Central memory CD8-positive, alpha-beta T cell (primary cell): ENCODE data around the gene PROM2.

Experiments
- ATAC-seq: fragments of 150-1000 bp; cut with Tn5 transposase; replicated peaks from 2 replicates; pipeline ENCODE4 v1.10.0; 2022; ENCODE audit warnings: mild to moderate bottlenecking, moderate FRiP score, moderate number of reproducible peaks; ENCODE audit not compliant: poor library complexity, severe bottlenecking; ENCODE audit errors: extremely low read depth
- DNase-seq, 2 donors: peaks; one replicate each; pipeline ENCODE4 v3.0.0; 2021; ENCODE audit warnings: low spot score in 2 of 2
- H3K27ac Mint-ChIP-seq: one replicate; pipeline ENCODE4 v1.8.0; 2022; ENCODE audit warnings: low read depth, mild to moderate bottlenecking, moderate library complexity, mixed read lengths
- H3K27me3 Mint-ChIP-seq: one replicate; pipeline ENCODE4 v1.8.0; 2022; ENCODE audit warnings: mixed read lengths
- H3K36me3 Mint-ChIP-seq: one replicate; pipeline ENCODE4 v1.8.0; 2022; ENCODE audit warnings: mild to moderate bottlenecking, moderate library complexity, mixed read lengths; ENCODE audit not compliant: insufficient read depth
- H3K4me1 Mint-ChIP-seq: one replicate; pipeline ENCODE4 v1.8.0; 2022; ENCODE audit warnings: mixed read lengths
- H3K4me3 Mint-ChIP-seq: one replicate; pipeline ENCODE4 v1.8.0; 2022; ENCODE audit warnings: mild to moderate bottlenecking, moderate library complexity, mixed read lengths
- H3K9me3 Mint-ChIP-seq: one replicate; pipeline ENCODE4 v1.8.0; 2022; ENCODE audit warnings: mixed read lengths

The PROM2 gene

GRCh38 chr2:95296880-95297487, 22.7 kb downstream of the PROM2 start, which contains the start of gene KCNIP3:
TSS of gene KCNIP3 (plus strand) at chr2:95297347. CDS start at chr2:95297439, 92 bp downstream.
- Mint-ChIP-seq H3K27me3 (peaks cover 29% of the 10 kb centered on the region), H3K36me3 (no peaks in the 10 kb centered on the region), H3K4me3 (no peak within 1 kb of the TSS), H3K4me1 (peaks cover 5% of the 10 kb centered on the region), H3K9me3 (peaks cover 6% of the 10 kb centered on the region), H3K27ac (no peak within 1 kb of the TSS)
- DNase-seq, result no peak
- no peak for ATAC-seq

- H3K4me1 Mint-ChIP-seq, result peaks cover 5% of the 10 kb centered on the region
- H3K27ac Mint-ChIP-seq, result no peak overlapping the region
- H3K27me3 Mint-ChIP-seq, result peaks cover 29% of the 10 kb centered on the region
- ATAC-seq, result no peak
- no peaks in the 10 kb centered on the region for H3K36me3 Mint-ChIP-seq
- no peak overlapping the region for H3K4me3 Mint-ChIP-seq
- no peak for DNase-seq
- no peaks in the 10 kb centered on the region for H3K9me3 Mint-ChIP-seq
Measured at GRCh38 chr2:95297639-95298395, 23.6 kb downstream of the PROM2 start.

GRCh38 chr2:95298486-95299111, 24.4 kb downstream of the PROM2 start:
- Mint-ChIP-seq H3K4me3 (no peak overlapping the region), H3K27me3 (peaks cover 29% of the 10 kb centered on the region), H3K4me1 (peaks cover 5% of the 10 kb centered on the region), H3K27ac (no peak overlapping the region), H3K9me3 (no peaks in the 10 kb centered on the region), H3K36me3 (no peaks in the 10 kb centered on the region)
- DNase-seq (no peak), ATAC-seq (no peak)

- H3K36me3 Mint-ChIP-seq, result no peaks in the 10 kb centered on the region
- ATAC-seq (no peak), DNase-seq (no peak)
- H3K27ac Mint-ChIP-seq, result no peak overlapping the region
- no peaks in the 10 kb centered on the region for H3K9me3 Mint-ChIP-seq
- peaks cover 5% of the 10 kb centered on the region for H3K4me1 Mint-ChIP-seq
- H3K4me3 Mint-ChIP-seq, result no peak overlapping the region
- H3K27me3 Mint-ChIP-seq, result peaks cover 29% of the 10 kb centered on the region
Measured at GRCh38 chr2:95299961-95300360, 25.7 kb downstream of the PROM2 start.

- peaks cover 5% of the 10 kb centered on the region for H3K4me1 Mint-ChIP-seq
- H3K36me3 Mint-ChIP-seq, result no peaks in the 10 kb centered on the region
- H3K9me3 Mint-ChIP-seq, result no peaks in the 10 kb centered on the region
- no peak overlapping the region for H3K27ac Mint-ChIP-seq
- H3K4me3 Mint-ChIP-seq, result no peak overlapping the region
- DNase-seq, result no peak
- ATAC-seq, result no peak
- H3K27me3 Mint-ChIP-seq, result peaks cover 29% of the 10 kb centered on the region
Measured at GRCh38 chr2:95300450-95300849, 26.2 kb downstream of the PROM2 start.

GRCh38 chr2:95301186-95301585, 26.9 kb downstream of the PROM2 start:
- H3K4me3 Mint-ChIP-seq, result no peak overlapping the region
- H3K36me3 Mint-ChIP-seq, result no peaks in the 10 kb centered on the region
- H3K4me1 Mint-ChIP-seq, result peaks cover 5% of the 10 kb centered on the region
- H3K27me3 Mint-ChIP-seq, result peaks cover 26% of the 10 kb centered on the region
- H3K27ac Mint-ChIP-seq, result no peak overlapping the region
- no peaks in the 10 kb centered on the region for H3K9me3 Mint-ChIP-seq
- ATAC-seq (no peak), DNase-seq (no peak)

GRCh38 chr2:95301876-95302641, 27.8 kb downstream of the PROM2 start:
- no peak overlapping the region for H3K27ac Mint-ChIP-seq
- H3K9me3 Mint-ChIP-seq, result no peaks in the 10 kb centered on the region
- peaks cover 1% of the 10 kb centered on the region for H3K4me1 Mint-ChIP-seq
- peaks cover 17% of the 10 kb centered on the region for H3K27me3 Mint-ChIP-seq
- ATAC-seq (no peak), DNase-seq (no peak)
- no peak overlapping the region for H3K4me3 Mint-ChIP-seq
- H3K36me3 Mint-ChIP-seq, result no peaks in the 10 kb centered on the region

- Mint-ChIP-seq H3K36me3 (no peaks in the 10 kb centered on the region), H3K4me3 (no peak overlapping the region), H3K27ac (no peak overlapping the region), H3K9me3 (no peaks in the 10 kb centered on the region), H3K27me3 (peaks cover 8% of the 10 kb centered on the region), H3K4me1 (no peaks in the 10 kb centered on the region)
- no peak for DNase-seq
- ATAC-seq, result no peak
Measured at GRCh38 chr2:95303191-95303919, 29.1 kb downstream of the PROM2 start.

GRCh38 chr2:95305380-95306061, 31.3 kb downstream of the PROM2 start:
- Mint-ChIP-seq H3K4me3 (no peak overlapping the region), H3K27me3 (peaks cover 10% of the 10 kb centered on the region), H3K9me3 (no peaks in the 10 kb centered on the region), H3K4me1 (no peaks in the 10 kb centered on the region), H3K36me3 (no peaks in the 10 kb centered on the region), H3K27ac (no peak overlapping the region)
- ATAC-seq (no peak), DNase-seq (no peak)

- Mint-ChIP-seq H3K4me1 (no peaks in the 10 kb centered on the region), H3K36me3 (no peaks in the 10 kb centered on the region), H3K27ac (no peak overlapping the region), H3K4me3 (no peak overlapping the region), H3K27me3 (peaks cover 13% of the 10 kb centered on the region), H3K9me3 (no peaks in the 10 kb centered on the region)
- no peak for DNase-seq
- no peak for ATAC-seq
Measured at GRCh38 chr2:95306336-95306895, 32.2 kb downstream of the PROM2 start.

GRCh38 chr2:95307036-95307435, 32.8 kb downstream of the PROM2 start:
- DNase-seq, result no peak
- ATAC-seq, result no peak
- H3K9me3 Mint-ChIP-seq, result no peaks in the 10 kb centered on the region
- H3K36me3 Mint-ChIP-seq, result no peaks in the 10 kb centered on the region
- no peak overlapping the region for H3K4me3 Mint-ChIP-seq
- H3K27me3 Mint-ChIP-seq, result peaks cover 13% of the 10 kb centered on the region
- no peaks in the 10 kb centered on the region for H3K4me1 Mint-ChIP-seq
- H3K27ac Mint-ChIP-seq, result no peak overlapping the region
